HepG2 (cell line): ENCODE measurements around the gene NKX2-2. TPM values are rescaled to one million over a fixed set of nuclear protein-coding genes. Genes with fewer than 3 reads are reported as not detected.

Source experiments
- ATAC-seq: fragments of 200-7000 bp; cut with Tn5 transposase; 3 replicates; pipeline ENCODE4 v1.9.1; 2020; ENCODE audit warnings: mild to moderate bottlenecking, moderate library complexity
- BruUV-seq: library from RNA; stranded (reverse); fragments of 400-500 nt; replicated peaks from 2 replicates; lab custom pipeline; 2021; lab: Mats Ljungman, UMichigan
- CTCF ChIA-PET: fragments of 300-600 bp; formaldehyde crosslinking; extraction: SDS; loops from one replicate; lab custom pipeline; 2021; ENCODE audit warnings: low total read pairs, inconsistent platforms, low intra/inter-chr PET ratio; lab: Yijun Ruan, JAX
- POLR2A ChIA-PET: fragments of 350-600 bp; sonication (Branson Sonifier 250); formaldehyde crosslinking; loops from one replicate; lab custom pipeline; 2020; ENCODE audit warnings: antibody characterized with exemption, inconsistent platforms; lab: Yijun Ruan, JAX
- DNase-seq: peaks from one replicate; pipeline ENCODE4 v3.0.0-alpha.2; 2015; ENCODE audit warnings: low spot score
- FAIRE-seq: peaks from 3 replicates; lab custom pipeline; 2011; peaks lifted over from hg19 to GRCh38; lab: Jason Lieb, UNC
- H2AFZ ChIP-seq: one replicate; pipeline ENCODE4 v1.6.1; 2011; ENCODE audit warnings: low read length, inconsistent platforms
- H3K27ac ChIP-seq: fragments of 300-600 bp; 3 replicates; pipeline ENCODE4 v1.8.0; 2011; ENCODE audit warnings: mixed run types, mild to moderate bottlenecking, mixed read lengths, low read length, inconsistent platforms; ENCODE audit not compliant: insufficient read depth; ENCODE audit errors: extremely low read length
- H3K27me3 ChIP-seq, 2 experiments: fragments of 200-600 bp in 1 of 2; 2 replicates in 1 of 2; 3 replicates in 1 of 2; pipeline versions ENCODE4 v1.6.0 to v1.8.0; 2011; ENCODE audit warnings: low read length in 2 of 2, mild to moderate bottlenecking in 2 of 2, moderate library complexity in 2 of 2, inconsistent platforms in 1 of 2; ENCODE audit not compliant: insufficient read depth in 2 of 2, control insufficient read depth in 1 of 2
- H3K36me3 ChIP-seq, 2 experiments: fragments of 200-600 bp in 1 of 2; replicated peaks in 1 of 2; 2 replicates in 1 of 2; 3 replicates in 1 of 2; pipeline versions ENCODE4 v1.5.1 to v1.8.0; 2011; ENCODE audit warnings: low read length in 2 of 2, inconsistent platforms in 1 of 2; ENCODE audit not compliant: insufficient read depth in 2 of 2, control insufficient read depth in 1 of 2
- H3K4me1 ChIP-seq: 2 replicates; pipeline ENCODE4 v1.5.1; 2012; ENCODE audit warnings: low read length, inconsistent platforms; ENCODE audit not compliant: insufficient read depth
- H3K4me2 ChIP-seq: 2 replicates; pipeline ENCODE4 v1.6.0; 2011; ENCODE audit warnings: low read depth, low read length, inconsistent platforms
- H3K4me3 ChIP-seq, 3 experiments: fragments of 200-600 bp in 1 of 3; sonication (generic), shearing (Covaris generic) in 1 of 3; replicated peaks in 1 of 3; 2 replicates each; pipeline ENCODE4 v1.5.1; 2011 to 2016; ENCODE audit warnings: low read length in 3 of 3, inconsistent platforms in 2 of 3, low read depth in 2 of 3, mild to moderate bottlenecking in 2 of 3, control low read depth in 1 of 3, mixed read lengths in 1 of 3; ENCODE audit not compliant: insufficient read depth in 1 of 3
- H3K79me2 ChIP-seq: one replicate; pipeline ENCODE4 v1.6.1; 2011; ENCODE audit warnings: low read length, inconsistent platforms; ENCODE audit not compliant: insufficient read depth
- H3K9ac ChIP-seq: 2 replicates; pipeline ENCODE4 v1.6.0; 2011; ENCODE audit warnings: mild to moderate bottlenecking, low read depth, low read length, inconsistent platforms; ENCODE audit not compliant: insufficient read depth
- H3K9me3 ChIP-seq: 2 replicates; pipeline ENCODE4 v1.5.1; 2012; ENCODE audit warnings: mild to moderate bottlenecking, low read length
- H4K20me1 ChIP-seq: 2 replicates; pipeline ENCODE4 v1.6.0; 2011; ENCODE audit warnings: inconsistent platforms, mild to moderate bottlenecking, low read length, moderate library complexity; ENCODE audit not compliant: insufficient read depth
- FUBP1 ChIP-seq: sonication (generic); formaldehyde crosslinking; IDR thresholded peaks from 2 replicates; pipeline ENCODE4 v1.5.1; 2020; ENCODE audit warnings: missing genetic modification reagents, mild to moderate bottlenecking, borderline replicate concordance
- HIVEP1 ChIP-seq: sonication (generic); formaldehyde crosslinking; IDR thresholded peaks from 2 replicates; pipeline ENCODE4 v1.4.0; 2020; ENCODE audit warnings: mild to moderate bottlenecking, missing genetic modification reagents
- HOMEZ ChIP-seq: IDR thresholded peaks from 2 replicates; pipeline ENCODE4 v1.6.1; 2016; ENCODE audit warnings: low read depth
- KDM1A ChIP-seq: IDR thresholded peaks from 2 replicates; pipeline ENCODE4 v1.6.1; 2016; ENCODE audit warnings: missing compliant biosample characterization
- PATZ1 ChIP-seq: sonication (generic); formaldehyde crosslinking; IDR thresholded peaks from 2 replicates; pipeline ENCODE4 v1.4.0; 2020; ENCODE audit warnings: missing genetic modification reagents
- RORA ChIP-seq: sonication (generic); formaldehyde crosslinking; IDR thresholded peaks from 2 replicates; pipeline ENCODE4 v1.5.0; 2020; ENCODE audit warnings: mild to moderate bottlenecking, missing genetic modification reagents, moderate library complexity
- SMARCE1 ChIP-seq: fragments of 450-650 bp; IDR thresholded peaks from 2 replicates; pipeline ENCODE4 v1.6.1; 2017; ENCODE audit warnings: borderline replicate concordance
- TCF7L2 ChIP-seq: IDR thresholded peaks from 2 replicates; pipeline ENCODE4 v1.6.1; 2011; ENCODE audit warnings: mild to moderate bottlenecking, low read depth, low read length, moderate library complexity
- ZNF333 ChIP-seq: sonication (generic); formaldehyde crosslinking; IDR thresholded peaks from 2 replicates; pipeline ENCODE4 v1.4.0; 2020; ENCODE audit warnings: mild to moderate bottlenecking, missing genetic modification reagents, borderline replicate concordance
- ZNF44 ChIP-seq: sonication (generic); formaldehyde crosslinking; IDR thresholded peaks from 2 replicates; pipeline ENCODE4 v1.5.1; 2020; ENCODE audit warnings: mild to moderate bottlenecking, missing genetic modification reagents
- ZNF660 ChIP-seq: sonication (generic); formaldehyde crosslinking; IDR thresholded peaks from 2 replicates; pipeline ENCODE4 v1.5.1; 2020; ENCODE audit warnings: mild to moderate bottlenecking, low read depth, missing genetic modification reagents, borderline replicate concordance
- ZNF674 ChIP-seq: sonication (generic); formaldehyde crosslinking; IDR thresholded peaks from 2 replicates; pipeline ENCODE4 v1.5.0; 2020; ENCODE audit warnings: low read depth, mild to moderate bottlenecking, missing genetic modification reagents
- ZNF709 ChIP-seq: sonication (generic); formaldehyde crosslinking; IDR thresholded peaks from 2 replicates; pipeline ENCODE4 v1.5.0; 2020; ENCODE audit warnings: mild to moderate bottlenecking, missing genetic modification reagents
- ZNF75D ChIP-seq: sonication (generic); formaldehyde crosslinking; IDR thresholded peaks from 2 replicates; pipeline ENCODE4 v1.8.1; 2023; ENCODE audit warnings: missing genetic modification reagents, mild to moderate bottlenecking, borderline replicate concordance
- WGBS: methylation state at CpG from one replicate; pipeline ENCODE4 v1.1.6; 2017; ENCODE audit warnings: low lambda C conversion rate; 5-methylcytosine and 5-hydroxymethylcytosine counted together
- in situ Hi-C: cut with HindIII; loops from 2 replicates; pipeline ENCODE4 v1.10.0; 2017; ENCODE audit warnings: low pct_unique_long_range_greater_than_20kb; ENCODE audit not compliant: extremely low pct_ligation_motif_present
- intact Hi-C: fragments of 100-400 bp; cut with micrococcal nuclease; formaldehyde crosslinking; loops from one replicate; pipeline ENCODE4 v1.10.0; 2022; ENCODE audit not compliant: unreplicated experiment
- polyA plus RNA-seq, 8 experiments: library from polyadenylated mRNA; depleted of rRNA in 3 of 8; stranded (reverse) in 7 of 8; unstranded in 1 of 8; fragments of >200 nt; fragmentation: Illumina TruSeq in 4 of 8; extraction: Trizol in 4 of 8; gene quantifications; 2 replicates each; pipeline versions ENCODE4 v1.2.1 to v1.2.3, GENCODE V29; 2011 to 2016; ENCODE audit warnings: low read depth in 4 of 8, missing spikeins in 1 of 8, mixed read lengths in 1 of 8; ENCODE audit not compliant: insufficient read depth in 1 of 8
- total RNA-seq, 5 experiments: library from RNA; depleted of rRNA; stranded (reverse); fragments of >200 nt; fragmentation: Illumina TruSeq; extraction: Trizol; gene quantifications; 2 replicates each; pipeline ENCODE4 v1.2.3, GENCODE V29; 2016; ENCODE audit warnings: low read depth in 1 of 5
- TF ChIP-seq, protein P1 (sequence below): sonication (generic); formaldehyde crosslinking; conservative IDR thresholded peaks from 2 replicates; pipeline ENCODE4 v1.8.0; 2022; ENCODE audit warnings: missing genetic modification reagents
- TF ChIP-seq, protein P2 (sequence below): sonication (generic); formaldehyde crosslinking; IDR thresholded peaks from 2 replicates; pipeline ENCODE4 v1.4.0; 2020; ENCODE audit warnings: missing genetic modification reagents

NKX2-2 gene
- total and polyA plus RNA-seq, 2 of the 13 experiments (the other 11 are each of a cell fraction or from before 2014, with no cell fraction given) = not detected

DNA sequence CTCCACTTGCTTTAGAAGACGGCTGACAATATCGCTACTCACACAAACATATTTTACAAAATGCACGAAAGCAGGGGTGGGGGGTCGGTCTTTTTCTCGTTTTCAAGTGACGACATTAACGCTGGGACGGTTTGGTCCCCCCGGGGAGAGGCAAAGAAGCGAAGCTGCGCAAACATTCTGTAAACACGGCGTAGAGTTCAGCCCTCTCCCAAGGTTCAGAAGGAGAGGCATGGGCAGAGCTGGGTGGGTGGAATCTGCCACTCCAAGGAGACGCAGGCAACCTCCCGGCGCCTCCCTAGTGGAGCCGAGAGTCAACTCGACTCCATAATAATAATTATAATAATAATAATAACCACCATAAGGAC is 2.4 kb downstream of the NKX2-2 start:
- ATAC-seq (no peak), FAIRE-seq (no peak), DNase-seq (no peak)
- Histone ChIP-seq H3K9me3 (no peaks in the 10 kb centered on the region), H3K4me2 (no peak overlapping the region), H3K9ac (no peak overlapping the region), H3K36me3 (no peaks in the 10 kb centered on the region), H3K27ac (no peak overlapping the region), H3K4me1 (peaks cover 11% of the 10 kb centered on the region), H3K27me3 (peaks cover 19 to 92% of the 10 kb centered on the region in 2 experiments), H3K4me3 (no peak overlapping the region), H2AFZ (no peak overlapping the region), H4K20me1 (peaks cover 3% of the 10 kb centered on the region; the same call in 1 of the 2 replicates), H3K79me2 (no peaks in the 10 kb centered on the region)
- BruUV-seq = no TSS peak
- in situ Hi-C loops (no loop called here), intact Hi-C loops (no loop called here)
- ChIA-PET CTCF (no interaction called here), POLR2A (no interaction called here)
- WGBS = 54% methylated on average over 18 of the region's 18 CpGs
- TF ChIP-seq FUBP1 (CRISPR knock-in tag) (no peak), ZNF75D (CRISPR knock-in tag) (no peak), ZNF660 (CRISPR knock-in tag) (no peak), ZNF674 (CRISPR knock-in tag) (no peak), KDM1A (CRISPR knock-in tag) (no peak), HOMEZ (CRISPR knock-in tag) (no peak), RORA (CRISPR knock-in tag) (no peak), SMARCE1 (no peak), ZNF709 (CRISPR knock-in tag) (no peak), TCF7L2 (no peak), PATZ1 (no peak), ZNF333 (no peak), HIVEP1 (CRISPR knock-in tag) (no peak), ZNF44 (CRISPR knock-in tag) (no peak)
- TF ChIP-seq, protein P1, sequence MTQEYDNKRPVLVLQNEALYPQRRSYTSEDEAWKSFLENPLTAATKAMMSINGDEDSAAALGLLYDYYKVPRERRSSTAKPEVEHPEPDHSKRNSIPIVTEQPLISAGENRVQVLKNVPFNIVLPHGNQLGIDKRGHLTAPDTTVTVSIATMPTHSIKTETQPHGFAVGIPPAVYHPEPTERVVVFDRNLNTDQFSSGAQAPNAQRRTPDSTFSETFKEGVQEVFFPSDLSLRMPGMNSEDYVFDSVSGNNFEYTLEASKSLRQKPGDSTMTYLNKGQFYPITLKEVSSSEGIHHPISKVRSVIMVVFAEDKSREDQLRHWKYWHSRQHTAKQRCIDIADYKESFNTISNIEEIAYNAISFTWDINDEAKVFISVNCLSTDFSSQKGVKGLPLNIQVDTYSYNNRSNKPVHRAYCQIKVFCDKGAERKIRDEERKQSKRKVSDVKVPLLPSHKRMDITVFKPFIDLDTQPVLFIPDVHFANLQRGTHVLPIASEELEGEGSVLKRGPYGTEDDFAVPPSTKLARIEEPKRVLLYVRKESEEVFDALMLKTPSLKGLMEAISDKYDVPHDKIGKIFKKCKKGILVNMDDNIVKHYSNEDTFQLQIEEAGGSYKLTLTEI (CRISPR knock-in tag) = no peak
- TF ChIP-seq, protein P2, sequence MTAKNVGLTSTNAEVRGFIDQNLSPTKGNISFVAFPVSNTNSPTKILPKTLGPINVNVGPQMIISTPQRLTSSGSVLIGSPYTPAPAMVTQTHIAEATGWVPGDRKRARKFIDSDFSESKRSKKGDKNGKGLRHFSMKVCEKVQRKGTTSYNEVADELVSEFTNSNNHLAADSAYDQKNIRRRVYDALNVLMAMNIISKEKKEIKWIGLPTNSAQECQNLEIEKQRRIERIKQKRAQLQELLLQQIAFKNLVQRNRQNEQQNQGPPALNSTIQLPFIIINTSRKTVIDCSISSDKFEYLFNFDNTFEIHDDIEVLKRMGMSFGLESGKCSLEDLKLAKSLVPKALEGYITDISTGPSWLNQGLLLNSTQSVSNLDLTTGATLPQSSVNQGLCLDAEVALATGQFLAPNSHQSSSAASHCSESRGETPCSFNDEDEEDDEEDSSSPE (CRISPR knock-in tag) = no peak
